GM19438 (cell line): Measurements from ENCODE around the gene GGT7.
"Not testable (repeated sequence)": the region's sequence is repeated elsewhere in the genome, so short reads cannot be mapped to it uniquely, and the experiment has no call there.

Experiments
- ATAC-seq: cut with Tn5 transposase; IDR thresholded peaks from one replicate; pipeline ENCODE4 v1.9.1; 2021; ENCODE audit warnings: low read depth; ENCODE audit not compliant: unreplicated experiment

The GGT7 gene

DNA sequence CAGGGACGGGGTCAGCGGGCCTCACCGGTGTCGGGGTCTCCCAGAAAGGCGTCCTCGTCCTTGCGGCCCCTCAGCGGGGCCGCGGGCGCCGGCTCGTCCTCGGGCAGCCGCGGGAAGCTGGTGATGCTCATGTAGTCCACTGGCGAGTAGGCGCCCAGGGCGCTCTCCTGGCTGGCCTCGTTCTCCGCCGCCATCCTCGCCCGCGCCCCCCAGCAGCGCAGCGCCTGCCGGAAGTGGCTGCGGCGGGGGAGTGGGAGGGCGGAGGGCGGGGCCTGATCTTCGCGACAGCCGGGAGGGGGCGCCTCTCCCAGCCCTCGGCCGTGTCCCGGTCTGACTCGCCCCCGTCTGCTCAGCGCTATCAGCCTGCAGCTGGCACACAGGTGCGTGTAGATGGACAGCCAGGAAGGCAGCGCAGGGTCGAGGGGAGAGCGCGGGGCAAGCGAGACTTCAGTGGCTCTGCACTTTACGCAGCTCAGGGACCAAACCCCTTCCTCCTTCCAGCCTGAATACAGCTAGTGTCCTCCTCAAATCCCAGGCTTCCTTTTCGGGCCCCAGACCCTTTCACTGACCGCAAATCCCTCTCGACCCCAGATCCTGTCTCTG is at the start of gene GGT7:
TSS of gene GGT7 (minus strand) at position 235 of the 603 bp plus-strand sequence. CDS start at position 194, 41 bp downstream.
- ATAC-seq = no peak

- no peak for ATAC-seq
Measured at GRCh38 chr20:34921436-34921835, 48.8 kb upstream of the GGT7 start.

DNA sequence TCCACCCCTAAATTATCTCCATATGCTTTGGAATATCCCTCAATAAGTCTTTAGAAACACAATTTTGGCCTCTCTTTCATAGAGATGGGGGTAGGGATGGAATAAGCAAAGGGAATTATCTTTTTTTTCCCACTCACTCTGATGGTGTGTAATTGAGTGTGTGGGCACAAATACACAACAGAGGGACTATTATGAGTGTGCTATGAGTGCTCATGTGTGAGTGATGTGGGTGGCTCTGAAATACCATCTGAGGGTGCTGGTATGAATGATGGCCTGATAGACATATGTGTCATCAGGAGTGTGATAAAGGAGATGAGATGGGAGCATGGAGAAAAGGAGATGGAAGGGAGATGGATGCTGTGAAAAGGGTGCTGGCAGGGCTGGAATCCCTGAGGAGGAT is 47.4 kb upstream of the GGT7 start:
- no peak for ATAC-seq

GRCh38 chr20:34916774-34917354 is 44.2 kb upstream of the GGT7 start:
- no peak for ATAC-seq

- ATAC-seq = no peak
Measured at GRCh38 chr20:34915749-34916455, 43.2 kb upstream of the GGT7 start.

DNA sequence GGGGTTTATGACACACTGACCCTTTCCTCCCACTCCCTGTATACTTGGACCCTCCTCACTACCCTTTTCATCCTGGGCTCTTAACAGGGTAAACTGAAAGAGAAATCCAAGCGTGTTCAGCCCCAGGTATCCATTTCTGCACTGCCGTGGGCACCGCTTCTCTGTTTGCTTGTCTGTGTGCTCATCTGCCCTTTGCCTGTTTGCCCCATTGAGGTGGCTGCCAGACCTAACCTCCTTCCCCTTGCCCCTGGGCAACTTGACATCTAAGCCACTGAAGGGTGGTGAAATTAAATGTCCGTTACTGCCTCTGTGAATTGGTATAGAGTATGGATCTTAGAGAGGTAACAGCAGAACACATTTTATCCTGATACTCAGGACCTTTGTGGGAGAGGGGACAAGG is 42.5 kb upstream of the GGT7 start:
- no peak for ATAC-seq

DNA sequence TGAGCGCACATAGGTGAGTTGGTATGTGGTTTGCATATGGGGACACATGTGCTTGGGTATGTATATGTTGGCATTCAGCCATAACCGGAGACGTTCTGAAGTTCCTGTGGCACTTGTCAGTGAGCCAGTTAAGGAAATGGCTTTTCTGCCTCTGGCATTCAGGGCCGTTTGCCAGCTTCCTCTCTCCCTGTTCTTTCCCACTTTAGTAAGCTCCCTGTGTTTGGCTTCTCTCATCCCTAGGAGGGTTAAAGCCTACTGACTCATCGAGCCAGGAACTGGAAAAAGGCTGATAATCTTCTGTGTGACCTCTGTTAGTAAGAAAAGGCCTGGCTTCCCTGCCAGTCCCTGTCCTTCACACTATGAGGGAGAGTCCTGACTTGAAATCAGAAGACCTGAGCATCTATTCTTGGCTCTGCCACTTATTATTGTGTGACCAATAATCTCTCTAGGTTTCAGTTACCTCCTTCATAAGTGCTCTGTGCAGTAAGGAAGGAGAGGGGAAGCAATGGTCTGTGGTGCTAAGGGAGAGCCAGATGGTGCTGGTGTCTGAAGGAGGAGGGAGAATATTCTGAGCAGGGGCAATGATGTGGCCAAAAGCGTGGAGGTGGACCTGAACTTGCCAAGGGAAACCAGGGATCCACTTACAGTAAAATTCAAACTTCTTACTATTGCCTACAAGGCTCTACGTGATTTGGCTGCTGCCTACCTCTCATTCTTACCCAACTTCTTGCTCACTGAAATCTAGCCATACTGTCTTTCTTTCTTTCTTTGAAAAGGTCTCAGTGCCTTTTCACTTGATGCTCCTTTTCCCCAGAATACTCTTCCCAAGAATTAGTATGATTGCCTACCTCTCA is 35.2 kb upstream of the GGT7 start:
- no peak for ATAC-seq

GRCh38 chr20:34904202-34904621 is 31.6 kb upstream of the GGT7 start:
- no peak for ATAC-seq

- not testable (repeated sequence) for ATAC-seq
Measured at GRCh38 chr20:34898731-34899130, 26.1 kb upstream of the GGT7 start.

- not testable (repeated sequence) for ATAC-seq
Measured at GRCh38 chr20:34898129-34898528, 25.5 kb upstream of the GGT7 start.

DNA sequence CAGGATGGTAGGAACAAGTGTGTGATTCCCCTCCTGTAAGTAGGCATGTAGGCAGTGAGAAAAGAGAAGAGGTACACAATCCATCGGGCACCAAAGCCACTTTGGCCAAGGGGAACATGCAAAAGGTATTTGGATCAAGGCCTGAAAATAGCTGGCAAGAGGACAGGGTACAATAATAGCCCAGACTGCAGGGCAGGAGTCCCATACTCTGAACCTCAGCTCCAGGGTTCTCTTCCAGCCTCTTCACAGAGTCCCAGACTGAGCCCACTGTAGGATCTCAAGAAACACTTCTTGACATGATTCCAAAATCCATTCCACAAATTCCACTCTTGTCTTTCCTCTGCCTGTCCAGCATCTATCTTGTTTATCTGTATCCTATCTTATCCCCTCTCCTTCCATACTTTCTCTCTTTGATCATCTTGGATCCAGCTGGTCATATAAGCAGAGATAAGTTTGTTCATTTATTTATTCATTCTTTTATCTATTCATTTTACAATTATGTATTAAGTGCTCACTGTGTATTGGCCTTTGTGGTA is 23.5 kb upstream of the GGT7 start:
- ATAC-seq = no peak

DNA sequence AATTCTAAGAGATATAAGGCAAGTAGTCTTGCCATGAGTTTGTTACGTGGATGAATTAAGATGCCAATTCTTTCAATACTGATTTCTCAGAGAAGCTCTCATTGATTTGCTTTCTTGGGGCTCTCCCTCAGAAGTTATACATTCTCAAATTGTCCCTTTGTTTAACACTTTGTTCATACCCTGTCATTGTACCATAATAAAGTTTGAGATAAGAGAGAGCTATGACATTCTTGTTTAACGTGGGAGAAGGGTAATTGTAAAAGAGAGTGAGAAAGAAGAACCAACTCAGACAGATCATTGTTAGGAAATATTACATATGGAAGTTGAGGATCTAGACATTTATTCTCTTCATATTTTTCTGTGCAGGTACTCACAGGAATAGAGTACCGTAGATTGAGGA is 22.8 kb upstream of the GGT7 start:
- no peak for ATAC-seq

DNA sequence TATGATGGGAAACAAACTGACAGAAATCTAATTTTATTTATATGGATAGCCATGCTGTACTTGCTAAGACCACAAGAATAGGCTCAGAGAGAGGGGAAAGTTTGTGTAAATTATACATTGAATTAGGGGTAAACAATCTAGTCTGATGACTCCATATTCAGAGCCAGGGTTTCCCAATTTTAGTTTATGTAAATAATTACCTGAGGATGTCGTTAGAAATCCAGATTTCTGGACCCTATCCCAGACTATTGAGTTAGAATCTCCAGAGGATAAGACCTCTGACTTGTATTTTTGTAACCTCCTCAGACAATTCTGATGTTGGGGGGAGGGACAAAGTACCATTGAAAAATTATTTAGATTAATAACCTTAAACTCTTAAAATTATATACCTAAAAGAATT is 22.1 kb upstream of the GGT7 start:
- no peak for ATAC-seq

DNA sequence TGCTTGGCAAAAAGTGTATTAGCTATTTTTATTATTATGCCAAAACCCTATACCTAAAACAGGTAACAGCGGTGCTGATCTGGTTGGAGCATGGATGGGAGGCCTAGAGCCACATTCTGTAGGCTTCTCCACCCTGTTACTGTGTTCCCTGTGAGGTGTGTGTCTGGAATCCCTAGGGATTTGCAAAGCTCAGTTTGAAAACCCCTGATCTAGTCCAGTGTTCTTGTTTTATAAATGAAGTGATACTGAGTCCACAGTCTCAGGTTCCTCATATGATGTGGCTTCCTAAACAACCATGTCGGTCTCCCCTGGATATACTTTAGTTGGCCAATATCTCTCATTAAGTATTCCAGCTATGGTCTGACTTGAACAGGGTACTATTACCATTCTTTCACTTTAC is 20.0 kb upstream of the GGT7 start:
- no peak for ATAC-seq

DNA sequence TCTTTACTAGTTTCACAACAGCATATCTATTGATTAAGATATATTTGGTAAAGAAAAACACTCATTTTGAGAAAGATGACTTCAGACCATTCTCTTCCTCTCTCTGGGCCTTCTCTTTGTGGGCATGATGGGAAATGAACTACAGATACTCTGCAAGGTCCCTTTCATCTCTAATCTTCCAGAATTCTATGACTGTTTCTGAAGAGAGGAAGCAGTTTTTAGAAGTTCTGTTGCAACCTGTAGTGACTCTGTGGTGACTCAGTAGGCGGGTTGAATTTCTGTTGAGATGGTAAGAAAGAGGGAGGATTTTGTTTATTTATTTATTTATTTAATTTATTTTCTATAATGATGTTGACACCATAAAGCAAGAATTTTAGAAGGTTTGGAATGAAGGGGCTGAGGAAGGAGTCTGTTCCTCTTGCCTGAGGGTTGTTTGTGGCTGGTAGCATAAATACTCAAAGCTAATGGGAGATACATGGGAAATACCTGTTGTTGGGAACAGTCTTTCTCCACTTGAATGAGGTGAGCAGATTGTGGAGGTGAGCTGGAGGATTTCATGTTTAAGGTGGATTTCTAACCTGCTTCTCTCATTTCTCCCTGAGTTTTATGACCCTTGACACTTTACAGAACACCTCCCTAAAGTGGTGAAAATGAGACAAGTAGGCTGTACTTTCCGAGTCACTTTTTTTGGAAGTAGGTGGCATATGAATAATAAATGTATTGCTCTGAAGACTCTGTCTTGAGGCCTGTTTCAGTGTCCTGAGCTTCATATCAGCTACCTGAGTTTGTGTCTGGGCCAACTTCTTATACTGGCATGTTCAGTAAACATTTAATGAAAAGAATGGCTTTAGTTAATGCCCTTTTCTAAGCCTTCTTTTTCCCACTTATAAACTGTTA is 18.8 kb upstream of the GGT7 start:
- ATAC-seq = no peak

DNA sequence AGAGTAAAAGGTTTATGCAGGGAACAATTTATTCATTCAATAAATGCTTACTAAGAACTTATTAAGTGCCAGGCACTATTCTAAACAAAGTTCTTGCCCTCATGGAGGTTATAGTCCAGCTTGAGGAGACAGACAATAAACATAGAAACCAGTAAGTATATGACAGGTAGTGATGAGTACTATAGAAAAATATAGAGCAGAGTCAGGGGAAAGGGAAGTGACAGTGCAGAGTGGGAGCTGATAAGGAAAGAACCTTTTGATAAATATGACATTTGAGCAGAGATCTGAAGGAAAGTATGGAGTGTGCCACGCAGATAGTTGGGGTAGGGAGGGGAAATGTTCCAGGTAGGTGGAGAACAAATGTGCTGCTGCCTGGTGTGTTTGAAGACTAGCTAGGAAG is 15.8 kb upstream of the GGT7 start:
- no peak for ATAC-seq

GRCh38 chr20:34887023-34887422 is 14.4 kb upstream of the GGT7 start:
- ATAC-seq = no peak

GRCh38 chr20:34886122-34886521 is 13.5 kb upstream of the GGT7 start:
- ATAC-seq = no peak

DNA sequence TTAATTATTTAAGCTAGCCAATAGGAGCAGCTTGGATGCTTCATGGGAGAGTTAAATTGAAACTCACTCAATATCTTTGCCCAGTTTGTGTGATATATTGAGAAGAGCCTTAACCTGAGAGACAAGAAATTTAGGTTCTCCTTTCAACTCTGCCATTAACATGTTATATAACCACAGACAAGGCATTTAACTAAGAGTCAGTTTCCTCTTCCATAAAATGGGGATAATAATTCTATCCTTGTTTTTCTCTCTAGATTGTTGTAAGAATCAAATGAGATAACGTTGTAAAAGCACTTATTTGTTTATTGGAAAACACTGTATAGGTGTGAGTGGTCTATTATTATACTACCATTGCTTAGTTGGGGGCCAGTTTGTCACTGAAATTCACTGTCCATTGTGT is 11.6 kb upstream of the GGT7 start:
- no peak for ATAC-seq

- no peak for ATAC-seq
Measured at GRCh38 chr20:34883809-34884208, 11.2 kb upstream of the GGT7 start.
